Spleen (tissue), 11 donors: Measurements from ENCODE around the gene KAT14. TPM values are rescaled to one million over a fixed set of nuclear protein-coding genes. Genes with fewer than 3 reads are reported as not detected.

Experiments
- DNase-seq: peaks from one replicate; pipeline ENCODE4 v3.0.0-alpha.2; 2020
- H3K27ac ChIP-seq, 8 donors: fragments of 200-600 bp; sonication (generic) in 7 of 8; 1 replicate in 4 of 8; 2 replicates in 4 of 8; pipeline versions ENCODE4 v1.5.0 to v1.8.0; 2016 to 2021; ENCODE audit warnings: inconsistent platforms in 4 of 8, mild to moderate bottlenecking in 4 of 8, moderate library complexity in 1 of 8
- H3K27me3 ChIP-seq, 7 donors: fragments of 200-600 bp; sonication (generic) in 6 of 7; replicated peaks in 1 of 7; 1 replicate in 4 of 7; 2 replicates in 3 of 7; pipeline versions ENCODE4 v1.5.0 to v1.8.0; 2016 to 2021; ENCODE audit warnings: inconsistent platforms in 3 of 7, mild to moderate bottlenecking in 1 of 7
- H3K36me3 ChIP-seq, 6 donors: fragments of 200-600 bp; sonication (generic) in 5 of 6; 1 replicate in 4 of 6; 2 replicates in 2 of 6; pipeline versions ENCODE4 v1.5.0 to v1.8.0; 2016 to 2021; ENCODE audit warnings: inconsistent platforms in 2 of 6
- H3K4me1 ChIP-seq, 6 donors: fragments of 200-600 bp; sonication (generic) in 5 of 6; 1 replicate in 3 of 6; 2 replicates in 3 of 6; pipeline versions ENCODE4 v1.5.0 to v1.8.0; 2016 to 2021; ENCODE audit warnings: inconsistent platforms in 3 of 6
- H3K4me3 ChIP-seq, 8 donors: fragments of 200-600 bp; sonication (generic) in 7 of 8; 1 replicate in 4 of 8; 2 replicates in 4 of 8; pipeline versions ENCODE4 v1.5.0 to v1.8.0; 2016 to 2021; ENCODE audit warnings: inconsistent platforms in 4 of 8, mild to moderate bottlenecking in 4 of 8, moderate library complexity in 2 of 8
- H3K9me3 ChIP-seq, 8 donors: fragments of 200-600 bp; sonication (generic) in 7 of 8; 1 replicate in 4 of 8; 2 replicates in 4 of 8; pipeline versions ENCODE4 v1.5.0 to v1.8.0; 2016 to 2021; ENCODE audit warnings: inconsistent platforms in 4 of 8
- POLR2A ChIP-seq, 3 donors: fragments of 450-650 bp; IDR thresholded peaks; one replicate each; pipeline ENCODE4 v1.5.1; 2017; ENCODE audit warnings: antibody characterized with exemption in 3 of 3, mild to moderate bottlenecking in 1 of 3
- POLR2AphosphoS5 ChIP-seq, 3 donors: sonication (generic); formaldehyde crosslinking; IDR thresholded peaks; one replicate each; pipeline ENCODE4 v1.5.1; 2017; ENCODE audit warnings: antibody characterized with exemption in 3 of 3
- WGBS, 5 donors: extraction: QIAGEN DNeasy Blood & Tissue Kit in 3 of 5; methylation state at CpG; one replicate each; pipeline versions ENCODE4 v1.1.5 to v1.1.7; 2013 to 2018; 5-methylcytosine and 5-hydroxymethylcytosine counted together
- intact Hi-C: fragments of 100-400 bp; cut with DNase I; formaldehyde crosslinking; loops from one replicate; pipeline ENCODE4 v1.15.0; 2023; ENCODE audit warnings: low total_unique reads
- polyA plus RNA-seq, 3 donors: library from polyadenylated mRNA; stranded (reverse); fragments of 200-250 nt; gene quantifications; one replicate each; pipeline ENCODE4 v1.2.1, GENCODE V29; 2013
- total RNA-seq, 7 donors: library from RNA; depleted of rRNA in 3 of 7; stranded (reverse); fragments of >200 nt in 3 of 7; fragmentation: NEBNext Ultra II Directional in 4 of 7; extraction: Animal tissue kit (Norgen Biotek cat#: 25700) in 4 of 7; gene quantifications; one replicate each; pipeline versions ENCODE4 v1.1.0 to v1.2.1, GENCODE V29; 2016 to 2021
- TF ChIP-seq, protein P1 (sequence below), 11 experiments: fragments of 200-600 bp in 7 of 11; fragments of 450-650 bp in 4 of 11; sonication (generic) in 4 of 11; IDR thresholded peaks in 8 of 11; conservative IDR thresholded peaks in 3 of 11; 1 replicate in 7 of 11; 2 replicates in 4 of 11; pipeline versions ENCODE4 v1.4.0 to v1.8.0; 2016 to 2021; ENCODE audit warnings: antibody characterized with exemption in 11 of 11, inconsistent platforms in 4 of 11, mild to moderate bottlenecking in 1 of 11
- donor health status: healthy with polysubstance abuse.
- donor health status: DM: no; HTN: no; CAD: no; lungs with moderate emphysema.
- donor health status: DM: no; HTN: no; CAD: no.
- donor health status: Bipolar disorder and iron deficiency.
- donor health status: healthy.
- donor health status: DM: no; HTN: no; CAD: no.
- donor health status: DM: yes; HTN: yes; CAD: no.

Gene KAT14
- total and polyA plus RNA-seq, 10 donors, result 6.3 to 18.2 (median 13.2) TPM

DNA sequence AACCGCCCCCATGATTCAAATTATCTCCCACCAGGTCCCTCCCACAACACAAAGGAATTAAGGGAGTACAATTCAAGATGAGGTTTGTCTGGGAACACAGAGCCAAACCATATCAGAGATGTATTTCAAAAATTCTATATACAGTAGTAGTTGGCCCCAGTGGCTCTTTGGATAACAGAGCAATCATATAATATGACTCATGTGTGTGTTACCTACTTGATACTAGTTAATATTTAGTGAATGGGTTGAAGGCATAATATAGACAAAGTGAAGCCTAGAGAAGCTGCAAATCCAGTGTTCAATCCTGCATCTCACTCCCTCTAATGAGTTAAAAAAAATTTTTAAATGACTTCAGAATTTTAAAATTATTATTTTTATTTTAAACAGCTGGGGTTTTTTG, 43.2 kb downstream of the KAT14 start:
- Histone ChIP-seq H3K27me3 (no peaks in the 10 kb centered on the region), H3K27ac (no peak overlapping the region), H3K4me3 (no peak overlapping the region), H3K9me3 (peaks cover 0 to 22% (median 20%) of the 10 kb centered on the region in 8 donors), H3K4me1 (no peaks in the 10 kb centered on the region), H3K36me3 (peaks cover 0 to 100% (median 53%) of the 10 kb centered on the region in 6 donors)
- no peak for DNase-seq
- WGBS, 5 donors, result 63 to 100% (median 97%) methylated on average over 1 of the region's 1 CpG
- intact Hi-C loops, result no loop called here
- TF ChIP-seq POLR2AphosphoS5 (IDR thresholded peaks at IDR 0.05) (no peak), POLR2A (IDR thresholded peaks at IDR 0.05) (no peak)
- TF ChIP-seq, protein P1, sequence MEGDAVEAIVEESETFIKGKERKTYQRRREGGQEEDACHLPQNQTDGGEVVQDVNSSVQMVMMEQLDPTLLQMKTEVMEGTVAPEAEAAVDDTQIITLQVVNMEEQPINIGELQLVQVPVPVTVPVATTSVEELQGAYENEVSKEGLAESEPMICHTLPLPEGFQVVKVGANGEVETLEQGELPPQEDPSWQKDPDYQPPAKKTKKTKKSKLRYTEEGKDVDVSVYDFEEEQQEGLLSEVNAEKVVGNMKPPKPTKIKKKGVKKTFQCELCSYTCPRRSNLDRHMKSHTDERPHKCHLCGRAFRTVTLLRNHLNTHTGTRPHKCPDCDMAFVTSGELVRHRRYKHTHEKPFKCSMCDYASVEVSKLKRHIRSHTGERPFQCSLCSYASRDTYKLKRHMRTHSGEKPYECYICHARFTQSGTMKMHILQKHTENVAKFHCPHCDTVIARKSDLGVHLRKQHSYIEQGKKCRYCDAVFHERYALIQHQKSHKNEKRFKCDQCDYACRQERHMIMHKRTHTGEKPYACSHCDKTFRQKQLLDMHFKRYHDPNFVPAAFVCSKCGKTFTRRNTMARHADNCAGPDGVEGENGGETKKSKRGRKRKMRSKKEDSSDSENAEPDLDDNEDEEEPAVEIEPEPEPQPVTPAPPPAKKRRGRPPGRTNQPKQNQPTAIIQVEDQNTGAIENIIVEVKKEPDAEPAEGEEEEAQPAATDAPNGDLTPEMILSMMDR (IDR thresholded peaks at IDR 0.05 in 8 of 11, conservative IDR thresholded peaks at IDR 0.05 in 3 of 11), result no peak

DNA sequence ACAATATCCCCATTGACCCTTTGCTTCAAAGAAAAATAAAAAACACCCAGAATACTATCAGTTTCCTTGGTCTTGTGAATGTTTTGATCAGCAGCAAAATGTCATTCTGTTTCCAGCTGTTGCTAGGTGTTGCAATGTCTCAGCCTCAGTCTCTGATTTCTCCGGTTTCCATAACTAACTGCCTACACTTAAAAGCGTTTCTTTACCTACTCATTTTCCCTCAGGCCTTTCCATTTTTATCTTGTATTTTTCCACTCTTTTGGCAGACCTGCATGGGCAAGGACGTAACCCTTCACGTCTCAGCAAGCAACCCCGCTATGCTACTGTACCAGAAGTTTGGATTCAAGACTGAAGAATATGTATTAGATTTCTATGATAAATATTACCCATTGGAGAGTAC, 49.4 kb downstream of the KAT14 start:
- TF ChIP-seq, protein P1 (IDR thresholded peaks at IDR 0.05 in 8 of 11, conservative IDR thresholded peaks at IDR 0.05 in 3 of 11), result no peak
- TF ChIP-seq POLR2AphosphoS5 (IDR thresholded peaks at IDR 0.05) (no peak), POLR2A (IDR thresholded peaks at IDR 0.05) (no peak)
- H3K27me3 ChIP-seq, result no peaks in the 10 kb centered on the region
- no peaks in the 10 kb centered on the region for H3K4me1 ChIP-seq
- no peak overlapping the region for H3K4me3 ChIP-seq
- intact Hi-C loops, result no loop called here
- 90 to 97% (median 92%) methylated on average over 5 of the region's 5 CpGs for WGBS, 5 donors
- H3K36me3 ChIP-seq, result peaks cover 0 to 94% (median 69%) of the 10 kb centered on the region in 6 donors
- DNase-seq, result no peak
- no peak overlapping the region for H3K27ac ChIP-seq
- no peaks in the 10 kb centered on the region for H3K9me3 ChIP-seq

DNA sequence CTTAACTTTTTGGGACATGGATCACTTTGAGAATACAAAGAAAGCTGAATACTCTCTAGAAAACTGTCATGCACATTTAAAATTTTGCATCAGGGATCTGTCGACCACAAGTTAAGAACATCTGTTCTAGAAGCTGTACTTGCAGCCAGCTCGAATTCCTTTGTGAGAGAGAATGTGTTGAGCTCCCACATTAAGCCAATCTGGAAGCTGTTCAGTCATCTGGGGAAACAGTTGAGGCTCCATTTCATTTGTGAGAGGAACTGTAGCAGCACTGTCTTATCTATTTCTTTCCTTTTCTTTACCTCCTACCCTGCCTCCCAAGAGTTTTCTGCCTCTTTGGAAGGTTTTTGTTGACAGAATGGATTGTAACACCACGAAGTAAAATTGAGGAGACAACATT, 50.8 kb downstream of the KAT14 start:
- WGBS, 5 donors, result 65 to 81% (median 79%) methylated on average over 3 of the region's 3 CpGs
- TF ChIP-seq, protein P1 (IDR thresholded peaks at IDR 0.05 in 8 of 11, conservative IDR thresholded peaks at IDR 0.05 in 3 of 11), result no peak
- TF ChIP-seq POLR2A (IDR thresholded peaks at IDR 0.05) (no peak), POLR2AphosphoS5 (IDR thresholded peaks at IDR 0.05) (no peak)
- intact Hi-C loops, result no loop called here
- Histone ChIP-seq H3K27ac (no peak overlapping the region), H3K27me3 (no peaks in the 10 kb centered on the region), H3K4me3 (no peak overlapping the region), H3K36me3 (peaks cover 0 to 80% (median 56%) of the 10 kb centered on the region in 6 donors), H3K9me3 (no peaks in the 10 kb centered on the region), H3K4me1 (no peaks in the 10 kb centered on the region)
- DNase-seq, result no peak

DNA sequence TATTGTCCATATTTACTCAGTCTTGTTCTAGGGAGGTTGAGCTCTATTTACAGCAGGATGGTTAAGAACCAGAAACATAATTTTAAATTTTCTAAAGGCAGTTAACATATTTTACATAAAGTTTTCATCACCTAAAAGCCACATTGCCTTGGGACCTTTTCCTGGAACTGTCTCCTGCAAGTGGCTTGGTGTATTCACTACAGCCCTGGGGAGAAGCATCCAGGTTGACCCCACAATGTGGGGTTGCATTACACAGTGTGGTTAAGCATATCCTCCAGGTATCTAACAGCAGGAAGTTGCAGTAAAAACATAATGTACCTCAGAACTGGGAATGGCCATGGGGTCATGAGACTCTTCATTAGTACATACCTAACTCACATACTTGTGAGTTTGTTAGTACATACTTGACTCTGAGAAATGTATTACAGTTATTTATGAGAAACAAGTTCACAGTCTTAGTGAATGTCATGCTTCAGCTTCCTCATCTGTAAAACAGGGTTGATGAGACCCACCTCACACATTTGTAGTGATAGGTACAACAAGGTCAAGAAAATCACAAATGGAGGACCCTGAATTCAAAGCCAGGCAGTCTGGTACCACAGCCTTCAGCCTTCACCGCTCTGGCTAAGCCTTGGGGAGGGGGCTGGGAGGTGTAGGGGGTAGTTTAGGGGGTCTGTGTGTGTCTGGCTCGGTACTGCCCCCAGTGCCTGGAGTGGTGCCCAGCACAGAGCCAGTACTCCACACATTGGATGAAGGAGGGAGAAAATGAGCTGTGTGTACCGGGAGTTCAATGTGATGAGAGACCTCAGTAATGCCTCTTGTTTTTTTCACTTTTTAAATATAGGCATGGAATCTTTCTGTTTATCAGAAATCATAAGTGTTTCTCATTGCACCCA, 52.9 kb downstream of the KAT14 start:
- H3K4me1 ChIP-seq, result no peaks in the 10 kb centered on the region
- WGBS, 5 donors, result 88 to 95% (median 91%) methylated on average over 3 of the region's 3 CpGs
- no peak for DNase-seq
- H3K36me3 ChIP-seq, result peaks cover 0 to 58% (median 34%) of the 10 kb centered on the region in 6 donors
- intact Hi-C loops, result no loop called here
- TF ChIP-seq POLR2AphosphoS5 (IDR thresholded peaks at IDR 0.05) (no peak), POLR2A (IDR thresholded peaks at IDR 0.05) (no peak)
- TF ChIP-seq, protein P1 (IDR thresholded peaks at IDR 0.05 in 8 of 11, conservative IDR thresholded peaks at IDR 0.05 in 3 of 11), result no peak
- H3K27me3 ChIP-seq, result no peaks in the 10 kb centered on the region
- no peak overlapping the region for H3K27ac ChIP-seq
- no peaks in the 10 kb centered on the region for H3K9me3 ChIP-seq
- no peak overlapping the region for H3K4me3 ChIP-seq
